Esophagus muscularis mucosa (tissue), 4 donors: ENCODE measurements around the gene MEX3C. TPM values are rescaled to one million over a fixed set of nuclear protein-coding genes. Genes with fewer than 3 reads are reported as not detected.

Experiments
- DNase-seq: peaks from one replicate; pipeline ENCODE4 v3.0.0-alpha.2; 2017; ENCODE audit errors: extremely low spot score
- H3K27ac ChIP-seq, 4 donors: fragments of 200-600 bp; sonication (generic); replicated peaks in 1 of 4; 1 replicate in 3 of 4; 2 replicates in 1 of 4; pipeline ENCODE4 v1.5.1; 2016 to 2019; ENCODE audit warnings: mild to moderate bottlenecking in 1 of 4
- H3K27me3 ChIP-seq, 4 donors: fragments of 200-600 bp; sonication (generic); one replicate each; pipeline versions ENCODE4 v1.5.1 to v1.6.0; 2016 to 2019
- H3K36me3 ChIP-seq, 4 donors: fragments of 200-600 bp; sonication (generic); one replicate each; pipeline ENCODE4 v1.5.1; 2016 to 2019
- H3K4me1 ChIP-seq, 4 donors: fragments of 200-600 bp; sonication (generic); one replicate each; pipeline ENCODE4 v1.5.1; 2016 to 2019
- H3K4me3 ChIP-seq, 4 donors: fragments of 200-600 bp; sonication (generic); 1 replicate in 2 of 4; 2 replicates in 2 of 4; pipeline ENCODE4 v1.5.1; 2016 to 2019; ENCODE audit warnings: mild to moderate bottlenecking in 4 of 4, moderate library complexity in 1 of 4
- H3K9me3 ChIP-seq, 4 donors: fragments of 200-600 bp; sonication (generic); 1 replicate in 3 of 4; 2 replicates in 1 of 4; pipeline ENCODE4 v1.5.1; 2016 to 2019
- CTCF ChIP-seq, 3 experiments: fragments of 200-600 bp in 2 of 3; fragments of 450-650 bp in 1 of 3; sonication (generic) in 2 of 3; IDR thresholded peaks; one replicate each; pipeline ENCODE4 v1.5.1; 2017 to 2019; ENCODE audit warnings: antibody characterized with exemption in 3 of 3, mild to moderate bottlenecking in 2 of 3, moderate library complexity in 1 of 3
- EP300 ChIP-seq: sonication (generic); formaldehyde crosslinking; IDR thresholded peaks from one replicate; pipeline ENCODE4 v1.6.1; 2017; ENCODE audit warnings: antibody characterized with exemption
- POLR2A ChIP-seq: fragments of 450-650 bp; IDR thresholded peaks from one replicate; pipeline ENCODE4 v1.6.1; 2017; ENCODE audit warnings: antibody characterized with exemption, moderate library complexity, mild to moderate bottlenecking, low read depth
- POLR2AphosphoS5 ChIP-seq, 2 donors: sonication (generic); formaldehyde crosslinking; IDR thresholded peaks; one replicate each; pipeline ENCODE4 v1.6.1; 2017; ENCODE audit warnings: antibody characterized with exemption in 2 of 2
- WGBS: methylation state at CpG from one replicate; pipeline ENCODE4 v1.1.5; 2018; 5-methylcytosine and 5-hydroxymethylcytosine counted together
- intact Hi-C: fragments of 100-400 bp; cut with DNase I; formaldehyde crosslinking; loops from one replicate; pipeline ENCODE4 v1.15.1; 2023
- total RNA-seq, 4 donors: library from RNA; depleted of rRNA; stranded (reverse); fragments of >200 nt; gene quantifications; one replicate each; pipeline versions ENCODE4 v1.1.0 to v1.2.1, GENCODE V29; 2016

MEX3C gene
- total RNA-seq, 4 donors from 2014 or later, result 22.8 to 38.0 (median 30.3) TPM

- no peak for DNase-seq
- Histone ChIP-seq H3K27ac (peak overlapping the region; percentile 97 to 99 (median 98)), H3K4me1 (peaks cover 38 to 59% (median 56%) of the 10 kb centered on the region in 4 donors), H3K27me3 (no peaks in the 10 kb centered on the region), H3K9me3 (no peaks in the 10 kb centered on the region), H3K4me3 (peak overlapping the region; percentile 69 to 91 (median 78)), H3K36me3 (no peaks in the 10 kb centered on the region)
- intact Hi-C loops, result loop anchor here (10.0 kb wide), 4 partner anchors 121 to 911 kb away; partner anchors contain the start of genes CXXC1, ELAC1 and MBD1
- WGBS, result 3% methylated on average over 9 of the region's 13 CpGs
- peak in 1 of 2 donors; percentile 36 for TF ChIP-seq POLR2AphosphoS5 (IDR thresholded peaks at IDR 0.05)
- TF ChIP-seq POLR2A, result no peak
Measured at GRCh38 chr18:51195451-51196117, 1.9 kb downstream of the MEX3C start.

GRCh38 chr18:51195086-51195450 is 2.4 kb downstream of the MEX3C start:
- H3K9me3 ChIP-seq, result no peaks in the 10 kb centered on the region
- TF ChIP-seq POLR2A (no peak), CTCF (IDR thresholded peaks at IDR 0.05) (no peak), EP300 (no peak), POLR2AphosphoS5 (IDR thresholded peaks at IDR 0.05) (no peak)
- H3K4me1 ChIP-seq, result peaks cover 43 to 64% (median 60%) of the 10 kb centered on the region in 4 donors
- peak overlapping the region; percentile 69 to 91 (median 78) for H3K4me3 ChIP-seq
- no peaks in the 10 kb centered on the region for H3K36me3 ChIP-seq
- DNase-seq, result no peak
- intact Hi-C loops, result loop anchor here (10.0 kb wide), 4 partner anchors 120 to 910 kb away; partner anchors contain the start of genes CXXC1, ELAC1 and MBD1
- H3K27me3 ChIP-seq, result no peaks in the 10 kb centered on the region
- WGBS, result 10% methylated on average over 3 of the region's 3 CpGs
- H3K27ac ChIP-seq, result peak overlapping the region; percentile 97 to 99 (median 98)

GRCh38 chr18:51194604-51195003 is 2.9 kb downstream of the MEX3C start:
- H3K27me3 ChIP-seq, result no peaks in the 10 kb centered on the region
- H3K4me3 ChIP-seq, result peak overlapping the region; percentile 69 to 91 (median 78)
- H3K27ac ChIP-seq, result peak overlapping the region; percentile 97 to 99 (median 98)
- no peaks in the 10 kb centered on the region for H3K36me3 ChIP-seq
- no peak for DNase-seq
- WGBS, result 41% methylated on average over 3 of the region's 3 CpGs
- H3K9me3 ChIP-seq, result no peaks in the 10 kb centered on the region
- TF ChIP-seq POLR2A (no peak), EP300 (no peak), CTCF (IDR thresholded peaks at IDR 0.05) (no peak), POLR2AphosphoS5 (IDR thresholded peaks at IDR 0.05) (no peak)
- H3K4me1 ChIP-seq, result peaks cover 46 to 68% (median 62%) of the 10 kb centered on the region in 4 donors
- intact Hi-C loops, result loop anchor here (10.0 kb wide), 4 partner anchors 120 to 910 kb away; partner anchors contain the start of genes CXXC1, ELAC1 and MBD1

- Histone ChIP-seq H3K9me3 (no peaks in the 10 kb centered on the region), H3K27me3 (no peaks in the 10 kb centered on the region), H3K4me1 (peaks cover 46 to 68% (median 62%) of the 10 kb centered on the region in 4 donors), H3K36me3 (no peaks in the 10 kb centered on the region), H3K4me3 (peak overlapping the region in 1 of 4 donors; percentile 69), H3K27ac (peak overlapping the region; percentile 97 to 99 (median 98))
- no peak for DNase-seq
- TF ChIP-seq EP300, result no peak
- no peak for TF ChIP-seq POLR2AphosphoS5 (IDR thresholded peaks at IDR 0.05)
- no peak for TF ChIP-seq CTCF (IDR thresholded peaks at IDR 0.05)
- TF ChIP-seq POLR2A, result no peak
- intact Hi-C loops, result loop anchor here (10.0 kb wide), 4 partner anchors 119 to 909 kb away; partner anchors contain the start of genes CXXC1, ELAC1 and MBD1
- 23% methylated on average over 5 of the region's 5 CpGs for WGBS
Measured at GRCh38 chr18:51193621-51194287, 3.7 kb downstream of the MEX3C start.

GRCh38 chr18:51192696-51193095 is 4.8 kb downstream of the MEX3C start:
- Histone ChIP-seq H3K4me3 (no peak overlapping the region), H3K27ac (peak overlapping the region in 2 of 4 donors; percentile 6 to 97), H3K36me3 (no peaks in the 10 kb centered on the region), H3K9me3 (no peaks in the 10 kb centered on the region), H3K27me3 (no peaks in the 10 kb centered on the region), H3K4me1 (peaks cover 52 to 67% (median 61%) of the 10 kb centered on the region in 4 donors)
- DNase-seq, result no peak
- intact Hi-C loops, result loop anchor here (10.0 kb wide), 4 partner anchors 118 to 908 kb away; partner anchors contain the start of genes CXXC1, ELAC1 and MBD1
- TF ChIP-seq EP300 (no peak), CTCF (IDR thresholded peaks at IDR 0.05) (no peak), POLR2A (no peak), POLR2AphosphoS5 (IDR thresholded peaks at IDR 0.05) (no peak)
- WGBS, result 45% methylated on average over 3 of the region's 3 CpGs
